HepG2 (cell line): ENCODE data around the gene CSNK1A1.

ENCODE experiments used
- EED ChIP-seq: sonication (generic); formaldehyde crosslinking; IDR thresholded peaks from 2 replicates; pipeline ENCODE4 v1.5.0; 2020; ENCODE audit warnings: mild to moderate bottlenecking, missing genetic modification reagents
- FOXA1 ChIP-seq, 2 experiments: fragments of 450-650 bp in 1 of 2; sonication (generic) in 1 of 2; formaldehyde crosslinking in 1 of 2; IDR thresholded peaks; 2 replicates each; pipeline versions ENCODE4 v1.4.0 to v1.6.1; 2016 to 2020; ENCODE audit warnings: missing genetic modification reagents in 1 of 2
- HOXA3 ChIP-seq: sonication (generic); formaldehyde crosslinking; IDR thresholded peaks from 2 replicates; pipeline ENCODE4 v1.5.0; 2020; ENCODE audit warnings: missing genetic modification reagents
- JUN ChIP-seq: sonication (generic); formaldehyde crosslinking; IDR thresholded peaks from 2 replicates; pipeline ENCODE4 v1.4.0; 2020; ENCODE audit warnings: mild to moderate bottlenecking, missing genetic modification reagents
- MXI1 ChIP-seq: IDR thresholded peaks from 3 replicates; pipeline ENCODE4 v1.6.1; 2012; ENCODE audit warnings: low read depth, low read length, inconsistent platforms, borderline replicate concordance
- NFE2L2 ChIP-seq: fragments of 150-350 bp; IDR thresholded peaks from 2 replicates; pipeline ENCODE4 v1.6.1; 2014; ENCODE audit warnings: low read length
- POLR2AphosphoS2 ChIP-seq: IDR thresholded peaks from 2 replicates; pipeline ENCODE4 v1.6.1; 2011; ENCODE audit warnings: low read depth, low read length, improper control_type of control experiment
- RFX5 ChIP-seq: IDR thresholded peaks from 2 replicates; pipeline ENCODE4 v1.6.1; 2011; ENCODE audit warnings: low read depth, low read length, improper control_type of control experiment
- SP4 ChIP-seq: sonication (generic); formaldehyde crosslinking; IDR thresholded peaks from 2 replicates; pipeline ENCODE4 v1.8.1; 2023; ENCODE audit warnings: mild to moderate bottlenecking, missing genetic modification reagents
- SSRP1 ChIP-seq: IDR thresholded peaks from 2 replicates; pipeline ENCODE4 v1.6.1; 2016; ENCODE audit warnings: control low read depth
- ZNF282 ChIP-seq: fragments of 450-650 bp; IDR thresholded peaks from 2 replicates; pipeline ENCODE4 v1.6.1; 2018; ENCODE audit not compliant: partially characterized antibody
- TF ChIP-seq, protein P1 (sequence below): sonication (generic); formaldehyde crosslinking; IDR thresholded peaks from 2 replicates; pipeline ENCODE4 v1.5.0; 2020; ENCODE audit warnings: mild to moderate bottlenecking, missing genetic modification reagents, moderate library complexity
- TF ChIP-seq, protein P2 (sequence below): IDR thresholded peaks from 2 replicates; pipeline ENCODE4 v1.6.1; 2012; ENCODE audit warnings: inconsistent platforms

DNA sequence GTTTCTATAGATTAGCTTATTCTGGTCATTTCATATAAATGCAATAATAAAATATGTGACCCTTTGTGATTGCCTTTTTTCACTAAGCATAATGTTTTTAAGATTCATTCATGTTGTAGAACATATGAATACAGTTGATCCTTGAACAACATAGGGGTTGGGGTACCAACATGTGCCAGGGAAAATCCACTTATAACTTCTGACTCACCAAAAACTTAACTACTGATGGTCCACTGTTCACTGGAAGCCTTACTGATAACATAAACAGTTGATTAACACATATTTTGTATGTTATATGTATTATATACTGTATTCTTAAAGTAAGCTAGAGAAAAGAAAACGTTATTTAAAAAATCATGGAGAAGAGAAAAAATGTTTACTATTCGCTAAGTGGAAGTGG is 42.1 kb upstream of the CSNK1A1 start:
- TF ChIP-seq RFX5 (no peak), JUN (CRISPR knock-in tag) (no peak), HOXA3 (no peak), NFE2L2 (no peak), MXI1 (no peak), EED (CRISPR knock-in tag) (no peak), POLR2AphosphoS2 (no peak), ZNF282 (no peak), FOXA1 (IDR thresholded peaks at IDR 0.05) (no peak), FOXA1 (CRISPR knock-in tag; IDR thresholded peaks at IDR 0.05) (no peak), SP4 (no peak), SSRP1 (no peak)
- TF ChIP-seq, protein P1, sequence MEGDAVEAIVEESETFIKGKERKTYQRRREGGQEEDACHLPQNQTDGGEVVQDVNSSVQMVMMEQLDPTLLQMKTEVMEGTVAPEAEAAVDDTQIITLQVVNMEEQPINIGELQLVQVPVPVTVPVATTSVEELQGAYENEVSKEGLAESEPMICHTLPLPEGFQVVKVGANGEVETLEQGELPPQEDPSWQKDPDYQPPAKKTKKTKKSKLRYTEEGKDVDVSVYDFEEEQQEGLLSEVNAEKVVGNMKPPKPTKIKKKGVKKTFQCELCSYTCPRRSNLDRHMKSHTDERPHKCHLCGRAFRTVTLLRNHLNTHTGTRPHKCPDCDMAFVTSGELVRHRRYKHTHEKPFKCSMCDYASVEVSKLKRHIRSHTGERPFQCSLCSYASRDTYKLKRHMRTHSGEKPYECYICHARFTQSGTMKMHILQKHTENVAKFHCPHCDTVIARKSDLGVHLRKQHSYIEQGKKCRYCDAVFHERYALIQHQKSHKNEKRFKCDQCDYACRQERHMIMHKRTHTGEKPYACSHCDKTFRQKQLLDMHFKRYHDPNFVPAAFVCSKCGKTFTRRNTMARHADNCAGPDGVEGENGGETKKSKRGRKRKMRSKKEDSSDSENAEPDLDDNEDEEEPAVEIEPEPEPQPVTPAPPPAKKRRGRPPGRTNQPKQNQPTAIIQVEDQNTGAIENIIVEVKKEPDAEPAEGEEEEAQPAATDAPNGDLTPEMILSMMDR (CRISPR knock-in tag): no peak
- TF ChIP-seq, protein P2, sequence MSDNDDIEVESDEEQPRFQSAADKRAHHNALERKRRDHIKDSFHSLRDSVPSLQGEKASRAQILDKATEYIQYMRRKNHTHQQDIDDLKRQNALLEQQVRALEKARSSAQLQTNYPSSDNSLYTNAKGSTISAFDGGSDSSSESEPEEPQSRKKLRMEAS: no peak
